NOMO-1 treated with dmso at 0.1 percent for 144 hours (cell line): ENCODE results near the gene TMEM126A.
"Not testable (repeated sequence)": the region's sequence is repeated elsewhere in the genome, so short reads cannot be mapped to it uniquely, and the experiment has no call there.

Experiments
- DNase-seq: peaks from one replicate; lab custom pipeline; 2025; ENCODE audit not compliant: unreplicated experiment; lab: John Stamatoyannopoulos, UW

Gene TMEM126A

GRCh38 chr11:85647604-85648299 is at the start of gene TMEM126A:
Gene TMEM126A, plus strand, starts transcription at chr11:85647967. Its CDS starts 2,289 bp downstream, at chr11:85650256.
- DNase-seq: peak; percentile 86

GRCh38 chr11:85599083-85599482 is 48.7 kb upstream of the TMEM126A start:
- DNase-seq: no peak

GRCh38 chr11:85602526-85603213 is 45.1 kb upstream of the TMEM126A start:
- DNase-seq: no peak

GRCh38 chr11:85603220-85603619 is 44.5 kb upstream of the TMEM126A start:
- DNase-seq: no peak

GRCh38 chr11:85606237-85606636 is 41.5 kb upstream of the TMEM126A start:
- not testable (repeated sequence) for DNase-seq

GRCh38 chr11:85608621-85609020 is 39.1 kb upstream of the TMEM126A start:
- not testable (repeated sequence) for DNase-seq

GRCh38 chr11:85609286-85609685 is 38.5 kb upstream of the TMEM126A start:
- not testable (repeated sequence) for DNase-seq

- DNase-seq: not testable (repeated sequence)
These were observed 36.1 kb upstream of the TMEM126A start for GRCh38 chr11:85611643-85612042.

GRCh38 chr11:85619499-85619898 is 28.3 kb upstream of the TMEM126A start:
- no peak for DNase-seq

- DNase-seq: no peak
These were observed 27.5 kb upstream of the TMEM126A start for GRCh38 chr11:85620256-85620655.

- no peak for DNase-seq
These were observed 21.3 kb upstream of the TMEM126A start for GRCh38 chr11:85626496-85626895.

GRCh38 chr11:85627332-85627997 is 20.3 kb upstream of the TMEM126A start, which contains the start of gene DLG2:
Gene DLG2, minus strand, starts transcription at chr11:85627344.
- no peak for DNase-seq

- DNase-seq: peak; percentile 99
These were observed 19.6 kb upstream of the TMEM126A start, which contains the start of gene TMEM126B for GRCh38 chr11:85627998-85628770. Gene TMEM126B, plus strand, starts transcription at chr11:85628593. Its CDS starts 15 bp downstream, at chr11:85628608.

- DNase-seq: no peak
These were observed 18.9 kb upstream of the TMEM126A start for GRCh38 chr11:85628771-85629341.

- DNase-seq: no peak
These were observed 13.0 kb upstream of the TMEM126A start for GRCh38 chr11:85634747-85635146.

GRCh38 chr11:85643191-85643614 is 4.6 kb upstream of the TMEM126A start:
- DNase-seq: no peak

- DNase-seq: no peak
These were observed 689 bp upstream of the TMEM126A start for GRCh38 chr11:85647078-85647477.

GRCh38 chr11:85651118-85651517 is 3.4 kb downstream of the TMEM126A start:
- no peak for DNase-seq

- DNase-seq: peak; percentile 63
These were observed 5.2 kb downstream of the TMEM126A start for GRCh38 chr11:85652786-85653447.

GRCh38 chr11:85654343-85654742 is 6.6 kb downstream of the TMEM126A start:
- DNase-seq: not testable (repeated sequence)
